OCI-LY7 (cell line): ENCODE data around the gene AMOTL2.

Experiments
- EZH2phosphoT487 ChIP-seq: fragments of 200-600 bp; sonication (generic); IDR thresholded peaks from 2 replicates; pipeline ENCODE4 v1.6.1; 2018; ENCODE audit warnings: low read depth, borderline replicate concordance, mild to moderate bottlenecking, mixed run types, antibody characterized with exemption, low read length, moderate library complexity, mixed read lengths
- TF ChIP-seq, protein P1 (sequence below): fragments of 200-600 bp; sonication (generic); conservative IDR thresholded peaks from 2 replicates; pipeline ENCODE4 v1.5.1; 2014; ENCODE audit warnings: mild to moderate bottlenecking, antibody characterized with exemption, low read length, moderate library complexity, mixed read lengths

DNA sequence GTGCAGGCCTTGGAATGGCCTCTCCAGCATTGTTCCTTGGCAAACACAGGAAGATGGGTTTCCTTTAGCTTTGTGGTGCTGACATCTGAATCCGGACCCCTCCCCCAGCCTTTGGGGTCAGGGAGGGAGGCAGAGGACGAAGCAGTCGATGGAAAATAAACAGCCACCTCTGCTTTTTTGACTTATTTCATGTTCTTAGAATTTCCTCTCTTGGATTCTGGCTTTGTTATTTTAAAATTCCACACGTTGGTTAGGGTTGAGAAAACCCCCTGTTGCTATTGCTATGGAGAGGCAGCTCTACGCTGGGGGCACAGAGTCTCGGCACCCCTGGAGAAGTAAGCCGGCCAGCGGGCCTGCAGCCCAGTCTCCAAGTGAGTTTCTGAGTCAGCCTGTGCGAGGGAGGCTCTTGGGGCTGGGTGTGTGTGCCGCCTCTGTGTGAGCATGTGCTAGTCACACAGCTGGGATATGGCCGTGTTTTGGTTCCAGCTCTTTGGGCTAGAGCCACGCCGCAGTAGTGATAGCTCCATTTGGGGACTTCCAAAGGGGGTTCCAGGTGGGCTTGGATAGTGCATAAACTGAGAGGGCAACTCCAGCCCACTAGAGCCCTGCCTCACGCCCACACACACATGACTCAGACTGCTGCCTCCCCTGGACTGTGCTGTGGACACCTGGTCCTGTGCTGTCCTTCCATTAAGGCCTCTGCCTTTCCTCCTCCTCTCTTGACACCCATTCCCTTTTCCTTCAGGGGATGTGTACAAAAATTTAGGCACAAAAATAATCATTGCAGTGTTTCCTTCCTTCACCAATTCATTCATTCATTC is 58.8 kb downstream of the AMOTL2 start:
- TF ChIP-seq, protein P1, sequence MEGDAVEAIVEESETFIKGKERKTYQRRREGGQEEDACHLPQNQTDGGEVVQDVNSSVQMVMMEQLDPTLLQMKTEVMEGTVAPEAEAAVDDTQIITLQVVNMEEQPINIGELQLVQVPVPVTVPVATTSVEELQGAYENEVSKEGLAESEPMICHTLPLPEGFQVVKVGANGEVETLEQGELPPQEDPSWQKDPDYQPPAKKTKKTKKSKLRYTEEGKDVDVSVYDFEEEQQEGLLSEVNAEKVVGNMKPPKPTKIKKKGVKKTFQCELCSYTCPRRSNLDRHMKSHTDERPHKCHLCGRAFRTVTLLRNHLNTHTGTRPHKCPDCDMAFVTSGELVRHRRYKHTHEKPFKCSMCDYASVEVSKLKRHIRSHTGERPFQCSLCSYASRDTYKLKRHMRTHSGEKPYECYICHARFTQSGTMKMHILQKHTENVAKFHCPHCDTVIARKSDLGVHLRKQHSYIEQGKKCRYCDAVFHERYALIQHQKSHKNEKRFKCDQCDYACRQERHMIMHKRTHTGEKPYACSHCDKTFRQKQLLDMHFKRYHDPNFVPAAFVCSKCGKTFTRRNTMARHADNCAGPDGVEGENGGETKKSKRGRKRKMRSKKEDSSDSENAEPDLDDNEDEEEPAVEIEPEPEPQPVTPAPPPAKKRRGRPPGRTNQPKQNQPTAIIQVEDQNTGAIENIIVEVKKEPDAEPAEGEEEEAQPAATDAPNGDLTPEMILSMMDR = no peak
- no peak for TF ChIP-seq EZH2phosphoT487
